Stimulated activated naive CD8-positive, alpha-beta T cell treated with anti-CD3 and anti-CD28 coated beads, Interleukin-15, Interleukin-2, amounts not matched to agents 100 ng/mL and 50 ng/mL, for 24 hours (primary cell): ENCODE results near the gene DNM1.

ENCODE experiments used
- H3K27ac Mint-ChIP-seq: one replicate; pipeline ENCODE4 v1.8.0; 2021; ENCODE audit warnings: mild to moderate bottlenecking, mixed read lengths
- H3K27me3 Mint-ChIP-seq: one replicate; pipeline ENCODE4 v1.8.0; 2021; ENCODE audit warnings: mixed read lengths
- H3K36me3 Mint-ChIP-seq: one replicate; pipeline ENCODE4 v1.8.0; 2021; ENCODE audit warnings: low read depth, mixed read lengths
- H3K4me1 Mint-ChIP-seq: one replicate; pipeline ENCODE4 v1.8.0; 2021; ENCODE audit warnings: low read depth, mixed read lengths
- H3K4me3 Mint-ChIP-seq: one replicate; pipeline ENCODE4 v1.8.0; 2021; ENCODE audit warnings: mild to moderate bottlenecking, mixed read lengths
- H3K9me3 Mint-ChIP-seq: one replicate; pipeline ENCODE4 v1.8.0; 2021; ENCODE audit warnings: mixed read lengths

DNM1 gene

GRCh38 chr9:128257086-128257825 is 54.1 kb downstream of the DNM1 start:
- peaks cover under 1% of the 10 kb centered on the region for H3K27me3 Mint-ChIP-seq
- peaks cover 3% of the 10 kb centered on the region for H3K4me1 Mint-ChIP-seq
- H3K9me3 Mint-ChIP-seq, result no peaks in the 10 kb centered on the region
- H3K27ac Mint-ChIP-seq, result no peak overlapping the region
- H3K4me3 Mint-ChIP-seq, result no peak overlapping the region
- H3K36me3 Mint-ChIP-seq, result peaks cover 23% of the 10 kb centered on the region

GRCh38 chr9:128257907-128258306 is 54.7 kb downstream of the DNM1 start:
- no peaks in the 10 kb centered on the region for H3K9me3 Mint-ChIP-seq
- no peak overlapping the region for H3K27ac Mint-ChIP-seq
- no peaks in the 10 kb centered on the region for H3K27me3 Mint-ChIP-seq
- H3K36me3 Mint-ChIP-seq, result peaks cover 23% of the 10 kb centered on the region
- peaks cover 3% of the 10 kb centered on the region for H3K4me1 Mint-ChIP-seq
- H3K4me3 Mint-ChIP-seq, result no peak overlapping the region

- Mint-ChIP-seq H3K9me3 (no peaks in the 10 kb centered on the region), H3K4me1 (peaks cover 3% of the 10 kb centered on the region), H3K36me3 (peaks cover 23% of the 10 kb centered on the region), H3K27me3 (no peaks in the 10 kb centered on the region), H3K27ac (no peak overlapping the region), H3K4me3 (no peak overlapping the region)
These were observed 55.1 kb downstream of the DNM1 start for GRCh38 chr9:128258326-128258725.

- peaks cover 3% of the 10 kb centered on the region for H3K4me1 Mint-ChIP-seq
- no peak overlapping the region for H3K27ac Mint-ChIP-seq
- no peak overlapping the region for H3K4me3 Mint-ChIP-seq
- no peaks in the 10 kb centered on the region for H3K27me3 Mint-ChIP-seq
- H3K36me3 Mint-ChIP-seq, result peaks cover 23% of the 10 kb centered on the region
- H3K9me3 Mint-ChIP-seq, result no peaks in the 10 kb centered on the region
These were observed 56.0 kb downstream of the DNM1 start for GRCh38 chr9:128259156-128259555.

GRCh38 chr9:128260340-128260739 is 57.2 kb downstream of the DNM1 start:
- Mint-ChIP-seq H3K27me3 (no peaks in the 10 kb centered on the region), H3K27ac (no peak overlapping the region), H3K4me3 (no peak overlapping the region), H3K9me3 (no peaks in the 10 kb centered on the region), H3K36me3 (peaks cover 26% of the 10 kb centered on the region), H3K4me1 (no peaks in the 10 kb centered on the region)

- Mint-ChIP-seq H3K9me3 (no peaks in the 10 kb centered on the region), H3K4me3 (no peak overlapping the region), H3K27ac (no peak overlapping the region), H3K27me3 (no peaks in the 10 kb centered on the region), H3K4me1 (no peaks in the 10 kb centered on the region), H3K36me3 (peaks cover 34% of the 10 kb centered on the region)
These were observed 59.5 kb downstream of the DNM1 start for GRCh38 chr9:128262687-128263086.

- H3K9me3 Mint-ChIP-seq, result no peaks in the 10 kb centered on the region
- H3K4me3 Mint-ChIP-seq, result no peak overlapping the region
- H3K4me1 Mint-ChIP-seq, result no peaks in the 10 kb centered on the region
- peaks cover 24% of the 10 kb centered on the region for H3K36me3 Mint-ChIP-seq
- no peak overlapping the region for H3K27ac Mint-ChIP-seq
- no peaks in the 10 kb centered on the region for H3K27me3 Mint-ChIP-seq
These were observed 62.2 kb downstream of the DNM1 start for GRCh38 chr9:128265348-128265847.

- no peak overlapping the region for H3K4me3 Mint-ChIP-seq
- H3K27ac Mint-ChIP-seq, result no peak overlapping the region
- H3K4me1 Mint-ChIP-seq, result no peaks in the 10 kb centered on the region
- no peaks in the 10 kb centered on the region for H3K27me3 Mint-ChIP-seq
- peaks cover 19% of the 10 kb centered on the region for H3K36me3 Mint-ChIP-seq
- H3K9me3 Mint-ChIP-seq, result no peaks in the 10 kb centered on the region
These were observed 63.9 kb downstream of the DNM1 start for GRCh38 chr9:128266868-128267590.

GRCh38 chr9:128271112-128271511 is 67.9 kb downstream of the DNM1 start:
- Mint-ChIP-seq H3K36me3 (peaks cover 21% of the 10 kb centered on the region), H3K27me3 (no peaks in the 10 kb centered on the region), H3K4me1 (peaks cover 18% of the 10 kb centered on the region), H3K27ac (no peak overlapping the region), H3K9me3 (no peaks in the 10 kb centered on the region), H3K4me3 (no peak overlapping the region)

- Mint-ChIP-seq H3K4me1 (peaks cover 22% of the 10 kb centered on the region), H3K4me3 (no peak overlapping the region), H3K27ac (no peak overlapping the region), H3K36me3 (peaks cover 17% of the 10 kb centered on the region), H3K9me3 (no peaks in the 10 kb centered on the region), H3K27me3 (no peaks in the 10 kb centered on the region)
These were observed 68.3 kb downstream of the DNM1 start for GRCh38 chr9:128271512-128271911.

- peak overlapping the region; percentile 97 for H3K4me3 Mint-ChIP-seq
- peaks cover 43% of the 10 kb centered on the region for H3K4me1 Mint-ChIP-seq
- no peak overlapping the region for H3K27ac Mint-ChIP-seq
- no peaks in the 10 kb centered on the region for H3K27me3 Mint-ChIP-seq
- H3K36me3 Mint-ChIP-seq, result peaks cover 10% of the 10 kb centered on the region
- no peaks in the 10 kb centered on the region for H3K9me3 Mint-ChIP-seq
These were observed 71.1 kb downstream of the DNM1 start for GRCh38 chr9:128274245-128274644.

GRCh38 chr9:128275198-128276007 is 72.2 kb downstream of the DNM1 start, which contains the start of gene GOLGA2:
Gene GOLGA2 (minus strand): TSS chr9:128276007. CDS start chr9:128275976, 31 bp downstream.
- no peaks in the 10 kb centered on the region for H3K27me3 Mint-ChIP-seq

GRCh38 chr9:128276008-128276573 is 72.9 kb downstream of the DNM1 start, which contains the start of gene SWI5:
Gene SWI5 (plus strand): TSS chr9:128276276.
- Mint-ChIP-seq H3K27ac (peak within 1 kb of the TSS; percentile 97), H3K27me3 (no peaks in the 10 kb centered on the region), H3K4me3 (peak within 1 kb of the TSS; percentile 97), H3K36me3 (peaks cover 10% of the 10 kb centered on the region), H3K9me3 (no peaks in the 10 kb centered on the region), H3K4me1 (peaks cover 47% of the 10 kb centered on the region)

More at GRCh38 chr9:128275198-128276007, 72.2 kb downstream of the DNM1 start, which contains the start of gene GOLGA2:
- H3K4me3 Mint-ChIP-seq, result peak within 1 kb of the TSS; percentile 97
- peak within 1 kb of the TSS; percentile 97 for H3K27ac Mint-ChIP-seq
- H3K36me3 Mint-ChIP-seq, result peaks cover 10% of the 10 kb centered on the region
- H3K4me1 Mint-ChIP-seq, result peaks cover 47% of the 10 kb centered on the region
- no peaks in the 10 kb centered on the region for H3K9me3 Mint-ChIP-seq

- peaks cover 47% of the 10 kb centered on the region for H3K4me1 Mint-ChIP-seq
- peaks cover 12% of the 10 kb centered on the region for H3K36me3 Mint-ChIP-seq
These were observed 73.5 kb downstream of the DNM1 start for GRCh38 chr9:128276574-128277270.

More at GRCh38 chr9:128276574-128277270, 73.5 kb downstream of the DNM1 start:
- Mint-ChIP-seq H3K27me3 (no peaks in the 10 kb centered on the region), H3K4me3 (peak overlapping the region; percentile 97), H3K9me3 (no peaks in the 10 kb centered on the region), H3K27ac (peak overlapping the region; percentile 97)
